Measurements from ENCODE around the gene OPRPN. TPM values are rescaled to one million over a fixed set of nuclear protein-coding genes. Genes with fewer than 3 reads are reported as not detected.

The OPRPN gene
- total and polyA plus RNA-seq, 4 donors = 0.42 TPM; not detected in 3

DNA sequence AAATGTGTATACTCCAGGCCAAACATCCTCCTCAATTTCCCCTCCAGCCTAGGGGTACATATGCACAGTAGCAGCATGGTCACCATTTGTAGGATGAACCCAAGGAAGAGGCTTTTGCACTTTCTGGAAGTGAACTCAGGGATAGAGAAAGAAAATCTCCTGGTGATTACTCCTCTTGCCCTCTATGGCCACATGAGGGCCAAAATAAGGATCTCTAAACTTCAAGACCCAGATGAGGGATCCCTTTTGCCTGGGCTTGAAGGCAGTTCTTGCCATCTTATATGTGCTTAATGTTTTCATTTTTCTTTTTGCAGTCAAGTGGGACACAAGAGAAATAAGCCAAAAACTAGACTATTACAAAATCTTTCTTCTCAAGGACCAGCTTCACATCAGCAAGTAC is 44.7 kb downstream of the OPRPN start:
- no peak for DNase-seq (ENCODE audit: low spot score)
- no peak for TF ChIP-seq RXRA (IDR thresholded peaks at IDR 0.05)
- TF ChIP-seq, protein P1, sequence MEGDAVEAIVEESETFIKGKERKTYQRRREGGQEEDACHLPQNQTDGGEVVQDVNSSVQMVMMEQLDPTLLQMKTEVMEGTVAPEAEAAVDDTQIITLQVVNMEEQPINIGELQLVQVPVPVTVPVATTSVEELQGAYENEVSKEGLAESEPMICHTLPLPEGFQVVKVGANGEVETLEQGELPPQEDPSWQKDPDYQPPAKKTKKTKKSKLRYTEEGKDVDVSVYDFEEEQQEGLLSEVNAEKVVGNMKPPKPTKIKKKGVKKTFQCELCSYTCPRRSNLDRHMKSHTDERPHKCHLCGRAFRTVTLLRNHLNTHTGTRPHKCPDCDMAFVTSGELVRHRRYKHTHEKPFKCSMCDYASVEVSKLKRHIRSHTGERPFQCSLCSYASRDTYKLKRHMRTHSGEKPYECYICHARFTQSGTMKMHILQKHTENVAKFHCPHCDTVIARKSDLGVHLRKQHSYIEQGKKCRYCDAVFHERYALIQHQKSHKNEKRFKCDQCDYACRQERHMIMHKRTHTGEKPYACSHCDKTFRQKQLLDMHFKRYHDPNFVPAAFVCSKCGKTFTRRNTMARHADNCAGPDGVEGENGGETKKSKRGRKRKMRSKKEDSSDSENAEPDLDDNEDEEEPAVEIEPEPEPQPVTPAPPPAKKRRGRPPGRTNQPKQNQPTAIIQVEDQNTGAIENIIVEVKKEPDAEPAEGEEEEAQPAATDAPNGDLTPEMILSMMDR (IDR thresholded peaks at IDR 0.05; ENCODE audit: low read depth, low read length, missing input control) = no peak
- no peaks in the 10 kb centered on the region for H3K36me3 ChIP-seq (ENCODE audit: control insufficient read depth in 4 of 4, insufficient read depth in 3 of 4, low read depth in 1 of 4, low read length in 3 of 4)
- H3K9ac ChIP-seq (ENCODE audit: low read depth in 1 of 2, low read length in 2 of 2) = no peak overlapping the region
- no peaks in the 10 kb centered on the region for H3K9me3 ChIP-seq (ENCODE audit: control insufficient read depth in 4 of 4, low read length in 3 of 4)
- peaks cover 0 to 1% (median 0%) of the 10 kb centered on the region in 4 donors for H3K27me3 ChIP-seq (ENCODE audit: control insufficient read depth in 4 of 4, insufficient read depth in 4 of 4, low read length in 3 of 4)
- no peaks in the 10 kb centered on the region for H3K4me1 ChIP-seq (ENCODE audit: control insufficient read depth in 4 of 4, insufficient read depth in 4 of 4, low read length in 3 of 4)
- no peak overlapping the region for H3K27ac ChIP-seq (ENCODE audit: low read depth in 1 of 2, low read length in 2 of 2)
- no peak overlapping the region for H3K4me3 ChIP-seq (ENCODE audit: low read depth in 1 of 3, low read length in 3 of 3)

DNA sequence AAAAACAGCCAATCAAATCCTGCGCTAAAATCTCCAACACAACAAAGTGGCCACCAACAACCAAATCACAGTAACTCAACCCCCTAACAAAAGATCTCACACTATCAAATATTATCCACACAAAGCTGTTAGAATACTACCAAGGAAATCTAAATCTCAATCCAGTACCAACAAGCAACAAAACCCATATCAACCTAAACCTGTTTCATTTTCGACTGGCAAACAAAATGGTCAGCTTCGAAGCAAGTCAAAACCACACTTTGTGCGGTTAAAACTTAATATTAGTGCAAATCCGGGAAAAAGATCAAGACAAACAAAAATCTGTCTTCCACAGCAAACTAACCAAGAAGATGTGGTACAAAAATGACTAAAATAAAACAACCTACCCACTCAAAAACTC is 45.6 kb downstream of the OPRPN start:
- no peaks in the 10 kb centered on the region for H3K4me1 ChIP-seq (ENCODE audit: control insufficient read depth in 4 of 4, insufficient read depth in 4 of 4, low read length in 3 of 4)
- WGBS = 86% methylated on average over 5 of the region's 5 CpGs
- H3K4me3 ChIP-seq (ENCODE audit: low read depth in 1 of 3, low read length in 3 of 3) = no peak overlapping the region
- no peaks in the 10 kb centered on the region for H3K36me3 ChIP-seq (ENCODE audit: control insufficient read depth in 4 of 4, insufficient read depth in 3 of 4, low read depth in 1 of 4, low read length in 3 of 4)
- TF ChIP-seq, protein P2, sequence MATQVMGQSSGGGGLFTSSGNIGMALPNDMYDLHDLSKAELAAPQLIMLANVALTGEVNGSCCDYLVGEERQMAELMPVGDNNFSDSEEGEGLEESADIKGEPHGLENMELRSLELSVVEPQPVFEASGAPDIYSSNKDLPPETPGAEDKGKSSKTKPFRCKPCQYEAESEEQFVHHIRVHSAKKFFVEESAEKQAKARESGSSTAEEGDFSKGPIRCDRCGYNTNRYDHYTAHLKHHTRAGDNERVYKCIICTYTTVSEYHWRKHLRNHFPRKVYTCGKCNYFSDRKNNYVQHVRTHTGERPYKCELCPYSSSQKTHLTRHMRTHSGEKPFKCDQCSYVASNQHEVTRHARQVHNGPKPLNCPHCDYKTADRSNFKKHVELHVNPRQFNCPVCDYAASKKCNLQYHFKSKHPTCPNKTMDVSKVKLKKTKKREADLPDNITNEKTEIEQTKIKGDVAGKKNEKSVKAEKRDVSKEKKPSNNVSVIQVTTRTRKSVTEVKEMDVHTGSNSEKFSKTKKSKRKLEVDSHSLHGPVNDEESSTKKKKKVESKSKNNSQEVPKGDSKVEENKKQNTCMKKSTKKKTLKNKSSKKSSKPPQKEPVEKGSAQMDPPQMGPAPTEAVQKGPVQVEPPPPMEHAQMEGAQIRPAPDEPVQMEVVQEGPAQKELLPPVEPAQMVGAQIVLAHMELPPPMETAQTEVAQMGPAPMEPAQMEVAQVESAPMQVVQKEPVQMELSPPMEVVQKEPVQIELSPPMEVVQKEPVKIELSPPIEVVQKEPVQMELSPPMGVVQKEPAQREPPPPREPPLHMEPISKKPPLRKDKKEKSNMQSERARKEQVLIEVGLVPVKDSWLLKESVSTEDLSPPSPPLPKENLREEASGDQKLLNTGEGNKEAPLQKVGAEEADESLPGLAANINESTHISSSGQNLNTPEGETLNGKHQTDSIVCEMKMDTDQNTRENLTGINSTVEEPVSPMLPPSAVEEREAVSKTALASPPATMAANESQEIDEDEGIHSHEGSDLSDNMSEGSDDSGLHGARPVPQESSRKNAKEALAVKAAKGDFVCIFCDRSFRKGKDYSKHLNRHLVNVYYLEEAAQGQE (IDR thresholded peaks at IDR 0.05) = no peak
- no peak for TF ChIP-seq TAF1 (conservative IDR thresholded peaks at IDR 0.05)
- TF ChIP-seq FOXA2 (IDR thresholded peaks at IDR 0.05) = no peak
- no peak for TF ChIP-seq RXRA (IDR thresholded peaks at IDR 0.05)
- no peak for TF ChIP-seq NR2F2 (IDR thresholded peaks at IDR 0.05)
- TF ChIP-seq FOXA1 (IDR thresholded peaks at IDR 0.05) = no peak
- TF ChIP-seq GABPA (IDR thresholded peaks at IDR 0.05 in 1 of 2, conservative IDR thresholded peaks at IDR 0.05 in 1 of 2) = no peak
- TF ChIP-seq EGR1 (IDR thresholded peaks at IDR 0.05; ENCODE audit: low read depth in 2 of 2) = no peak
- TF ChIP-seq RAD21 (IDR thresholded peaks at IDR 0.05) = no peak
- H3K9me3 ChIP-seq (ENCODE audit: control insufficient read depth in 4 of 4, low read length in 3 of 4) = no peaks in the 10 kb centered on the region
- no peaks in the 10 kb centered on the region for H3K27me3 ChIP-seq (ENCODE audit: control insufficient read depth in 4 of 4, insufficient read depth in 4 of 4, low read length in 3 of 4)
- H3K9ac ChIP-seq (ENCODE audit: low read depth in 1 of 2, low read length in 2 of 2) = no peak overlapping the region
- H3K27ac ChIP-seq (ENCODE audit: low read depth in 1 of 2, low read length in 2 of 2) = no peak overlapping the region
- no peak for DNase-seq (ENCODE audit: low spot score)

DNA sequence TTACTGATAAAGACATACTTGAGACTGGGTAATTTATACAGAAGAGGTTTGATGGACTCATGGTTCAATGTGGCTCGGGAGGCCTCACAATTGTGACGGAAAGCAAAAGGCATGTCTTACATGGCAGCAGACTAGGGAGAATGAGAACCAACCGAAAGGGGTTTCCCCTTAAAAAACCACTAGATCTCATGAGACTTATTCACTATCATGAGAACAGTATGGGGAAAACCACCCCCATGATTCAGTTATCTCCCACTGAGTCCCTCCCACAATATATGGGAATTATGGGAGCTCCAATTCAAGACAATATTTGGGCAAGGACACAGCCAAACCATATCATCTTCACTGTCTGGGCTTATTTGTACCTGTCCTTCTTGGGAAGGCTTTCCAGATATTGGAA is 51.5 kb downstream of the OPRPN start:
- Histone ChIP-seq H3K36me3 (ENCODE audit: control insufficient read depth in 4 of 4, insufficient read depth in 3 of 4, low read depth in 1 of 4, low read length in 3 of 4) (no peaks in the 10 kb centered on the region), H3K27me3 (ENCODE audit: control insufficient read depth in 4 of 4, insufficient read depth in 4 of 4, low read length in 3 of 4) (no peaks in the 10 kb centered on the region), H3K27ac (ENCODE audit: low read depth in 1 of 2, low read length in 2 of 2) (no peak overlapping the region), H3K9ac (ENCODE audit: low read depth in 1 of 2, low read length in 2 of 2) (no peak overlapping the region), H3K4me3 (ENCODE audit: low read depth in 1 of 3, low read length in 3 of 3) (no peak overlapping the region), H3K9me3 (ENCODE audit: control insufficient read depth in 4 of 4, low read length in 3 of 4) (no peaks in the 10 kb centered on the region), H3K4me1 (ENCODE audit: control insufficient read depth in 4 of 4, insufficient read depth in 4 of 4, low read length in 3 of 4) (no peaks in the 10 kb centered on the region)
- DNase-seq (ENCODE audit: low spot score) = no peak
- WGBS = 84% methylated on average over 3 of the region's 3 CpGs
- TF ChIP-seq HNF4A (conservative IDR thresholded peaks at IDR 0.05) (no peak), YY1 (IDR thresholded peaks at IDR 0.05) (no peak), NR2F2 (IDR thresholded peaks at IDR 0.05) (no peak), EGR1 (IDR thresholded peaks at IDR 0.05; ENCODE audit: low read depth in 2 of 2) (no peak), SP1 (IDR thresholded peaks at IDR 0.05) (no peak)
- TF ChIP-seq, protein P1 (IDR thresholded peaks at IDR 0.05; ENCODE audit: low read depth, low read length, missing input control) = no peak
- TF ChIP-seq, protein P3, sequence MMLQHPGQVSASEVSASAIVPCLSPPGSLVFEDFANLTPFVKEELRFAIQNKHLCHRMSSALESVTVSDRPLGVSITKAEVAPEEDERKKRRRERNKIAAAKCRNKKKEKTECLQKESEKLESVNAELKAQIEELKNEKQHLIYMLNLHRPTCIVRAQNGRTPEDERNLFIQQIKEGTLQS (IDR thresholded peaks at IDR 0.05) = no peak
- TF ChIP-seq, protein P4, sequence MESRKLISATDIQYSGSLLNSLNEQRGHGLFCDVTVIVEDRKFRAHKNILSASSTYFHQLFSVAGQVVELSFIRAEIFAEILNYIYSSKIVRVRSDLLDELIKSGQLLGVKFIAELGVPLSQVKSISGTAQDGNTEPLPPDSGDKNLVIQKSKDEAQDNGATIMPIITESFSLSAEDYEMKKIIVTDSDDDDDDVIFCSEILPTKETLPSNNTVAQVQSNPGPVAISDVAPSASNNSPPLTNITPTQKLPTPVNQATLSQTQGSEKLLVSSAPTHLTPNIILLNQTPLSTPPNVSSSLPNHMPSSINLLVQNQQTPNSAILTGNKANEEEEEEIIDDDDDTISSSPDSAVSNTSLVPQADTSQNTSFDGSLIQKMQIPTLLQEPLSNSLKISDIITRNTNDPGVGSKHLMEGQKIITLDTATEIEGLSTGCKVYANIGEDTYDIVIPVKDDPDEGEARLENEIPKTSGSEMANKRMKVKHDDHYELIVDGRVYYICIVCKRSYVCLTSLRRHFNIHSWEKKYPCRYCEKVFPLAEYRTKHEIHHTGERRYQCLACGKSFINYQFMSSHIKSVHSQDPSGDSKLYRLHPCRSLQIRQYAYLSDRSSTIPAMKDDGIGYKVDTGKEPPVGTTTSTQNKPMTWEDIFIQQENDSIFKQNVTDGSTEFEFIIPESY (IDR thresholded peaks at IDR 0.05) = no peak
